H1 (cell line): ENCODE data around the gene IP6K3. TPM values are rescaled to one million over a fixed set of nuclear protein-coding genes. Genes with fewer than 3 reads are reported as not detected.

ENCODE experiments used
- FOSL1 ChIP-seq: IDR thresholded peaks from 2 replicates; pipeline ENCODE4 v1.6.1; 2011; ENCODE audit warnings: mild to moderate bottlenecking, low read depth, low read length, moderate library complexity; ENCODE audit not compliant: insufficient read depth
- KDM5A ChIP-seq: fragments of 200-600 bp; IDR thresholded peaks from 2 replicates; pipeline ENCODE4 v1.7.1; 2012; ENCODE audit warnings: mild to moderate bottlenecking, low read length, inconsistent platforms, mixed read lengths
- RAD21 ChIP-seq, 2 experiments: IDR thresholded peaks in 1 of 2; conservative IDR thresholded peaks in 1 of 2; 2 replicates each; pipeline ENCODE4 v1.6.1; 2011; ENCODE audit warnings: low read depth in 2 of 2, low read length in 2 of 2, improper control_type of control experiment in 1 of 2, inconsistent platforms in 1 of 2, mild to moderate bottlenecking in 1 of 2, moderate library complexity in 1 of 2
- RBBP5 ChIP-seq: IDR thresholded peaks from 2 replicates; pipeline ENCODE4 v1.7.1; 2012; ENCODE audit warnings: low read depth, mild to moderate bottlenecking, inconsistent platforms, low read length, moderate library complexity, borderline replicate concordance
- SIRT6 ChIP-seq: IDR thresholded peaks from one replicate; pipeline ENCODE4 v1.7.1; 2012; ENCODE audit warnings: low read length, inconsistent platforms
- TEAD4 ChIP-seq: IDR thresholded peaks from 2 replicates; pipeline ENCODE4 v1.6.1; 2012; ENCODE audit warnings: low read depth, low read length, inconsistent platforms, mixed read lengths
- polyA plus RNA-seq, 7 experiments: library from polyadenylated mRNA; depleted of rRNA in 3 of 7; stranded (reverse) in 5 of 7; unstranded in 2 of 7; fragments of >200 nt in 5 of 7; fragments of 200-250 nt in 2 of 7; gene quantifications; 1 replicate in 5 of 7; 2 replicates in 1 of 7; 4 replicates in 1 of 7; pipeline versions ENCODE4 v1.2.1 to v1.2.3, GENCODE V29; 2011 to 2013; ENCODE audit warnings: missing spikeins in 2 of 7, mixed read lengths in 2 of 7
- total RNA-seq: library from RNA; stranded (reverse); fragmentation: NEBNext Ultra II Directional; extraction: Animal tissue kit (Norgen Biotek cat#: 25700); gene quantifications from 2 replicates; pipeline ENCODE4 v1.2.1, GENCODE V29; 2021
- TF ChIP-seq, protein P1 (sequence below): fragments of 300-600 bp; sonication (generic); IDR thresholded peaks from 2 replicates; pipeline ENCODE4 v1.7.1; 2012; ENCODE audit warnings: low read length, moderate library complexity, mild to moderate bottlenecking, inconsistent platforms; ENCODE audit not compliant: insufficient replicate concordance
- TF ChIP-seq, protein P2 (sequence below): IDR thresholded peaks from 2 replicates; pipeline ENCODE4 v1.6.1; 2012; ENCODE audit warnings: inconsistent platforms
- TF ChIP-seq, protein P3 (sequence below): IDR thresholded peaks from 2 replicates; pipeline ENCODE4 v1.6.1; 2012; ENCODE audit warnings: inconsistent platforms
- TF ChIP-seq, protein P4 (sequence below): IDR thresholded peaks from 2 replicates; pipeline ENCODE4 v1.6.1; 2011; ENCODE audit warnings: low read length, improper control_type of control experiment

The IP6K3 gene
- total and polyA plus RNA-seq, 2 of the 8 experiments (the other 6 are each of a cell fraction or from before 2014, with no cell fraction given) = 0.22 to 0.73 TPM

- TF ChIP-seq, protein P1, sequence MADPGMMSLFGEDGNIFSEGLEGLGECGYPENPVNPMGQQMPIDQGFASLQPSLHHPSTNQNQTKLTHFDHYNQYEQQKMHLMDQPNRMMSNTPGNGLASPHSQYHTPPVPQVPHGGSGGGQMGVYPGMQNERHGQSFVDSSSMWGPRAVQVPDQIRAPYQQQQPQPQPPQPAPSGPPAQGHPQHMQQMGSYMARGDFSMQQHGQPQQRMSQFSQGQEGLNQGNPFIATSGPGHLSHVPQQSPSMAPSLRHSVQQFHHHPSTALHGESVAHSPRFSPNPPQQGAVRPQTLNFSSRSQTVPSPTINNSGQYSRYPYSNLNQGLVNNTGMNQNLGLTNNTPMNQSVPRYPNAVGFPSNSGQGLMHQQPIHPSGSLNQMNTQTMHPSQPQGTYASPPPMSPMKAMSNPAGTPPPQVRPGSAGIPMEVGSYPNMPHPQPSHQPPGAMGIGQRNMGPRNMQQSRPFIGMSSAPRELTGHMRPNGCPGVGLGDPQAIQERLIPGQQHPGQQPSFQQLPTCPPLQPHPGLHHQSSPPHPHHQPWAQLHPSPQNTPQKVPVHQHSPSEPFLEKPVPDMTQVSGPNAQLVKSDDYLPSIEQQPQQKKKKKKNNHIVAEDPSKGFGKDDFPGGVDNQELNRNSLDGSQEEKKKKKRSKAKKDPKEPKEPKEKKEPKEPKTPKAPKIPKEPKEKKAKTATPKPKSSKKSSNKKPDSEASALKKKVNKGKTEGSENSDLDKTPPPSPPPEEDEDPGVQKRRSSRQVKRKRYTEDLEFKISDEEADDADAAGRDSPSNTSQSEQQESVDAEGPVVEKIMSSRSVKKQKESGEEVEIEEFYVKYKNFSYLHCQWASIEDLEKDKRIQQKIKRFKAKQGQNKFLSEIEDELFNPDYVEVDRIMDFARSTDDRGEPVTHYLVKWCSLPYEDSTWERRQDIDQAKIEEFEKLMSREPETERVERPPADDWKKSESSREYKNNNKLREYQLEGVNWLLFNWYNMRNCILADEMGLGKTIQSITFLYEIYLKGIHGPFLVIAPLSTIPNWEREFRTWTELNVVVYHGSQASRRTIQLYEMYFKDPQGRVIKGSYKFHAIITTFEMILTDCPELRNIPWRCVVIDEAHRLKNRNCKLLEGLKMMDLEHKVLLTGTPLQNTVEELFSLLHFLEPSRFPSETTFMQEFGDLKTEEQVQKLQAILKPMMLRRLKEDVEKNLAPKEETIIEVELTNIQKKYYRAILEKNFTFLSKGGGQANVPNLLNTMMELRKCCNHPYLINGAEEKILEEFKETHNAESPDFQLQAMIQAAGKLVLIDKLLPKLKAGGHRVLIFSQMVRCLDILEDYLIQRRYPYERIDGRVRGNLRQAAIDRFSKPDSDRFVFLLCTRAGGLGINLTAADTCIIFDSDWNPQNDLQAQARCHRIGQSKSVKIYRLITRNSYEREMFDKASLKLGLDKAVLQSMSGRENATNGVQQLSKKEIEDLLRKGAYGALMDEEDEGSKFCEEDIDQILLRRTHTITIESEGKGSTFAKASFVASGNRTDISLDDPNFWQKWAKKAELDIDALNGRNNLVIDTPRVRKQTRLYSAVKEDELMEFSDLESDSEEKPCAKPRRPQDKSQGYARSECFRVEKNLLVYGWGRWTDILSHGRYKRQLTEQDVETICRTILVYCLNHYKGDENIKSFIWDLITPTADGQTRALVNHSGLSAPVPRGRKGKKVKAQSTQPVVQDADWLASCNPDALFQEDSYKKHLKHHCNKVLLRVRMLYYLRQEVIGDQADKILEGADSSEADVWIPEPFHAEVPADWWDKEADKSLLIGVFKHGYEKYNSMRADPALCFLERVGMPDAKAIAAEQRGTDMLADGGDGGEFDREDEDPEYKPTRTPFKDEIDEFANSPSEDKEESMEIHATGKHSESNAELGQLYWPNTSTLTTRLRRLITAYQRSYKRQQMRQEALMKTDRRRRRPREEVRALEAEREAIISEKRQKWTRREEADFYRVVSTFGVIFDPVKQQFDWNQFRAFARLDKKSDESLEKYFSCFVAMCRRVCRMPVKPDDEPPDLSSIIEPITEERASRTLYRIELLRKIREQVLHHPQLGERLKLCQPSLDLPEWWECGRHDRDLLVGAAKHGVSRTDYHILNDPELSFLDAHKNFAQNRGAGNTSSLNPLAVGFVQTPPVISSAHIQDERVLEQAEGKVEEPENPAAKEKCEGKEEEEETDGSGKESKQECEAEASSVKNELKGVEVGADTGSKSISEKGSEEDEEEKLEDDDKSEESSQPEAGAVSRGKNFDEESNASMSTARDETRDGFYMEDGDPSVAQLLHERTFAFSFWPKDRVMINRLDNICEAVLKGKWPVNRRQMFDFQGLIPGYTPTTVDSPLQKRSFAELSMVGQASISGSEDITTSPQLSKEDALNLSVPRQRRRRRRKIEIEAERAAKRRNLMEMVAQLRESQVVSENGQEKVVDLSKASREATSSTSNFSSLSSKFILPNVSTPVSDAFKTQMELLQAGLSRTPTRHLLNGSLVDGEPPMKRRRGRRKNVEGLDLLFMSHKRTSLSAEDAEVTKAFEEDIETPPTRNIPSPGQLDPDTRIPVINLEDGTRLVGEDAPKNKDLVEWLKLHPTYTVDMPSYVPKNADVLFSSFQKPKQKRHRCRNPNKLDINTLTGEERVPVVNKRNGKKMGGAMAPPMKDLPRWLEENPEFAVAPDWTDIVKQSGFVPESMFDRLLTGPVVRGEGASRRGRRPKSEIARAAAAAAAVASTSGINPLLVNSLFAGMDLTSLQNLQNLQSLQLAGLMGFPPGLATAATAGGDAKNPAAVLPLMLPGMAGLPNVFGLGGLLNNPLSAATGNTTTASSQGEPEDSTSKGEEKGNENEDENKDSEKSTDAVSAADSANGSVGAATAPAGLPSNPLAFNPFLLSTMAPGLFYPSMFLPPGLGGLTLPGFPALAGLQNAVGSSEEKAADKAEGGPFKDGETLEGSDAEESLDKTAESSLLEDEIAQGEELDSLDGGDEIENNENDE = no peak
- TF ChIP-seq, protein P2, sequence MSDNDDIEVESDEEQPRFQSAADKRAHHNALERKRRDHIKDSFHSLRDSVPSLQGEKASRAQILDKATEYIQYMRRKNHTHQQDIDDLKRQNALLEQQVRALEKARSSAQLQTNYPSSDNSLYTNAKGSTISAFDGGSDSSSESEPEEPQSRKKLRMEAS = no peak
- TF ChIP-seq, protein P3, sequence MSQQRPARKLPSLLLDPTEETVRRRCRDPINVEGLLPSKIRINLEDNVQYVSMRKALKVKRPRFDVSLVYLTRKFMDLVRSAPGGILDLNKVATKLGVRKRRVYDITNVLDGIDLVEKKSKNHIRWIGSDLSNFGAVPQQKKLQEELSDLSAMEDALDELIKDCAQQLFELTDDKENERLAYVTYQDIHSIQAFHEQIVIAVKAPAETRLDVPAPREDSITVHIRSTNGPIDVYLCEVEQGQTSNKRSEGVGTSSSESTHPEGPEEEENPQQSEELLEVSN = no peak
- TF ChIP-seq SIRT6 (no peak), FOSL1 (no peak), TEAD4 (no peak), RAD21 (IDR thresholded peaks at IDR 0.05 in 1 of 2, conservative IDR thresholded peaks at IDR 0.05 in 1 of 2; ENCODE audit: low read depth in 2 of 2, low read length in 2 of 2) (no peak), KDM5A (no peak), RBBP5 (no peak)
- TF ChIP-seq, protein P4, sequence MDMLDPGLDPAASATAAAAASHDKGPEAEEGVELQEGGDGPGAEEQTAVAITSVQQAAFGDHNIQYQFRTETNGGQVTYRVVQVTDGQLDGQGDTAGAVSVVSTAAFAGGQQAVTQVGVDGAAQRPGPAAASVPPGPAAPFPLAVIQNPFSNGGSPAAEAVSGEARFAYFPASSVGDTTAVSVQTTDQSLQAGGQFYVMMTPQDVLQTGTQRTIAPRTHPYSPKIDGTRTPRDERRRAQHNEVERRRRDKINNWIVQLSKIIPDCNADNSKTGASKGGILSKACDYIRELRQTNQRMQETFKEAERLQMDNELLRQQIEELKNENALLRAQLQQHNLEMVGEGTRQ = no peak
Measured at GRCh38 chr6:33752646-33753015, 5.9 kb upstream of the IP6K3 start (continued).
